ENCODE measurements around the gene MUC4. TPM values are rescaled to one million over a fixed set of nuclear protein-coding genes. Genes with fewer than 3 reads are reported as not detected.

The MUC4 gene
- total and polyA plus RNA-seq, 4 donors = 0.59 to 6.3 (median 2.0) TPM

GRCh38 chr3:195853996-195854395 is 42.3 kb upstream of the MUC4 start:
- no peak for DNase-seq (ENCODE audit: low read depth in 4 of 6, low spot score in 6 of 6)
- WGBS (ENCODE audit: insufficient coverage) = 64% methylated on average over 12 of the region's 14 CpGs
- Histone ChIP-seq H3K4me3 (ENCODE audit: low read depth, low read length) (no peak overlapping the region), H3K9me3 (ENCODE audit: control insufficient read depth, insufficient read depth, low read length) (no peaks in the 10 kb centered on the region), H3K36me3 (ENCODE audit: control insufficient read depth, insufficient read depth, low read length) (peaks cover 3% of the 10 kb centered on the region), H3K27me3 (ENCODE audit: control insufficient read depth, insufficient read depth, low read length) (no peaks in the 10 kb centered on the region), H3K27ac (ENCODE audit: low read depth, low read length) (no peak overlapping the region), H3K4me1 (ENCODE audit: control insufficient read depth, insufficient read depth, low read length) (peaks cover 9% of the 10 kb centered on the region)

GRCh38 chr3:195853036-195853435 is 41.3 kb upstream of the MUC4 start:
- H3K27me3 ChIP-seq (ENCODE audit: control insufficient read depth, insufficient read depth, low read length) = no peaks in the 10 kb centered on the region
- H3K27ac ChIP-seq (ENCODE audit: low read depth, low read length) = no peak overlapping the region
- peaks cover 3% of the 10 kb centered on the region for H3K36me3 ChIP-seq (ENCODE audit: control insufficient read depth, insufficient read depth, low read length)
- no peaks in the 10 kb centered on the region for H3K9me3 ChIP-seq (ENCODE audit: control insufficient read depth, insufficient read depth, low read length)
- H3K4me1 ChIP-seq (ENCODE audit: control insufficient read depth, insufficient read depth, low read length) = peaks cover 8% of the 10 kb centered on the region
- no peak for DNase-seq (ENCODE audit: low read depth in 4 of 6, low spot score in 6 of 6)
- WGBS (ENCODE audit: insufficient coverage) = 92% methylated on average over 20 of the region's 20 CpGs
- H3K4me3 ChIP-seq (ENCODE audit: low read depth, low read length) = no peak overlapping the region

DNA sequence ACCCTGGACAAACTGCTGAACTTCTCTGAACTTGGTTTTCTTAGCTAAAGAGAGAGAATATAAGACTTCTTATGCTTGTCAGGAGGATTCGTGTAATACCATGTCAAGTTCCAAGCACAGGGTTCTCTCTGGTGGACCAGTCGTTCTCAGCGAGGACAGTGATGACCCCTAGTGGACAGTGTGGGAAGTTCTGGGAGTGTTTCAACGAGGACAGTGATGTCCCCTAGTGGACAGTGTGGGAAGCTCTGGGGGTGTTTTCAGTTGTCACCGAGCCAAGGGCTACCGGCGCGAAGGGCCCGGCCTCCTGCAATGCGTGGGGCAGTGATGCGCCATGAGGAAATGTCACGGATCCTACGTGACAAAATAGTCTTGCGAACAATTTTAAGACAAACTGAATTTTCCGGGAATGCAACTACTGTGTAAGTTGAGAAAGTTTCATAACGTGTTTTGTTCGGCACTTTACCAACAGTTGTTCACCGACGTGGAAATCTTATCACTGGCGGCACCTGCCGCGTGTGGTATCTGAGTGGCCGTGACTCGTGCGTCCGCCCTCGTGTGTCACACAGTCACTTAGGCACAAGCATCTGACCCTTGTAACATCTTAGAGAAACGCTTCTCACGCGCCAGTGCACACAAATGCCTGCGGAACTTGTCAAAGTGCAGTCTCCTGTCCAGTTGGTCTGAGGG is 39.3 kb upstream of the MUC4 start:
- Histone ChIP-seq H3K36me3 (ENCODE audit: control insufficient read depth, insufficient read depth, low read length) (peaks cover 3% of the 10 kb centered on the region), H3K4me3 (ENCODE audit: low read depth, low read length) (no peak overlapping the region)

GRCh38 chr3:195849322-195850074 is 37.8 kb upstream of the MUC4 start:
- H3K27ac ChIP-seq (ENCODE audit: low read depth, low read length) = no peak overlapping the region
- no peak overlapping the region for H3K4me3 ChIP-seq (ENCODE audit: low read depth, low read length)
- H3K36me3 ChIP-seq (ENCODE audit: control insufficient read depth, insufficient read depth, low read length) = peaks cover 3% of the 10 kb centered on the region
- no peaks in the 10 kb centered on the region for H3K9me3 ChIP-seq (ENCODE audit: control insufficient read depth, insufficient read depth, low read length)
- DNase-seq (ENCODE audit: low read depth in 4 of 6, low spot score in 6 of 6) = no peak
- H3K4me1 ChIP-seq (ENCODE audit: control insufficient read depth, insufficient read depth, low read length) = peaks cover 8% of the 10 kb centered on the region
- H3K27me3 ChIP-seq (ENCODE audit: control insufficient read depth, insufficient read depth, low read length) = no peaks in the 10 kb centered on the region
- WGBS (ENCODE audit: insufficient coverage) = 82% methylated on average over 48 of the region's 53 CpGs

More for the DNA sequence above, 39.3 kb upstream of the MUC4 start:
- no peak overlapping the region for H3K27ac ChIP-seq (ENCODE audit: low read depth, low read length)
- H3K9me3 ChIP-seq (ENCODE audit: control insufficient read depth, insufficient read depth, low read length) = no peaks in the 10 kb centered on the region
- H3K4me1 ChIP-seq (ENCODE audit: control insufficient read depth, insufficient read depth, low read length) = peaks cover 8% of the 10 kb centered on the region
- no peaks in the 10 kb centered on the region for H3K27me3 ChIP-seq (ENCODE audit: control insufficient read depth, insufficient read depth, low read length)
- peak; percentile 65 to 95 (median 80) for DNase-seq (ENCODE audit: low read depth in 4 of 6, low spot score in 6 of 6)
- WGBS (ENCODE audit: insufficient coverage) = 36% methylated on average over 31 of the region's 31 CpGs

- Histone ChIP-seq H3K9me3 (ENCODE audit: control insufficient read depth, insufficient read depth, low read length) (no peaks in the 10 kb centered on the region), H3K27ac (ENCODE audit: low read depth, low read length) (no peak overlapping the region), H3K4me3 (ENCODE audit: low read depth, low read length) (no peak overlapping the region), H3K4me1 (ENCODE audit: control insufficient read depth, insufficient read depth, low read length) (peaks cover 8% of the 10 kb centered on the region), H3K27me3 (ENCODE audit: control insufficient read depth, insufficient read depth, low read length) (no peaks in the 10 kb centered on the region), H3K36me3 (ENCODE audit: control insufficient read depth, insufficient read depth, low read length) (peaks cover 3% of the 10 kb centered on the region)
- 91% methylated on average over 19 of the region's 24 CpGs for WGBS (ENCODE audit: insufficient coverage)
- no peak for DNase-seq (ENCODE audit: low read depth in 4 of 6, low spot score in 6 of 6)
Observed at GRCh38 chr3:195847055-195847950, 35.6 kb upstream of the MUC4 start.

GRCh38 chr3:195845483-195845882 is 33.8 kb upstream of the MUC4 start:
- Histone ChIP-seq H3K9me3 (ENCODE audit: control insufficient read depth, insufficient read depth, low read length) (no peaks in the 10 kb centered on the region), H3K4me1 (ENCODE audit: control insufficient read depth, insufficient read depth, low read length) (peaks cover 3% of the 10 kb centered on the region), H3K27ac (ENCODE audit: low read depth, low read length) (no peak overlapping the region), H3K4me3 (ENCODE audit: low read depth, low read length) (no peak overlapping the region), H3K36me3 (ENCODE audit: control insufficient read depth, insufficient read depth, low read length) (peaks cover 3% of the 10 kb centered on the region), H3K27me3 (ENCODE audit: control insufficient read depth, insufficient read depth, low read length) (no peaks in the 10 kb centered on the region)
- DNase-seq (ENCODE audit: low read depth in 4 of 6, low spot score in 6 of 6) = no peak
- WGBS (ENCODE audit: insufficient coverage) = 87% methylated on average over 3 of the region's 6 CpGs

- H3K4me1 ChIP-seq (ENCODE audit: control insufficient read depth, insufficient read depth, low read length) = peaks cover 5% of the 10 kb centered on the region
- H3K9me3 ChIP-seq (ENCODE audit: control insufficient read depth, insufficient read depth, low read length) = no peaks in the 10 kb centered on the region
- H3K27ac ChIP-seq (ENCODE audit: low read depth, low read length) = no peak overlapping the region
- H3K36me3 ChIP-seq (ENCODE audit: control insufficient read depth, insufficient read depth, low read length) = peaks cover 3% of the 10 kb centered on the region
- H3K27me3 ChIP-seq (ENCODE audit: control insufficient read depth, insufficient read depth, low read length) = no peaks in the 10 kb centered on the region
- WGBS (ENCODE audit: insufficient coverage) = 100% methylated on average over 2 of the region's 7 CpGs
- DNase-seq (ENCODE audit: low read depth in 4 of 6, low spot score in 6 of 6) = no peak
- no peak overlapping the region for H3K4me3 ChIP-seq (ENCODE audit: low read depth, low read length)
Observed at GRCh38 chr3:195844671-195845218, 33.0 kb upstream of the MUC4 start.

GRCh38 chr3:195839260-195840010 is 27.7 kb upstream of the MUC4 start:
- H3K36me3 ChIP-seq (ENCODE audit: control insufficient read depth, insufficient read depth, low read length) = no peaks in the 10 kb centered on the region
- H3K27me3 ChIP-seq (ENCODE audit: control insufficient read depth, insufficient read depth, low read length) = no peaks in the 10 kb centered on the region
- WGBS (ENCODE audit: insufficient coverage) = 32% methylated on average over 15 of the region's 19 CpGs
- H3K27ac ChIP-seq (ENCODE audit: low read depth, low read length) = no peak overlapping the region
- H3K4me1 ChIP-seq (ENCODE audit: control insufficient read depth, insufficient read depth, low read length) = peaks cover 8% of the 10 kb centered on the region
- no peaks in the 10 kb centered on the region for H3K9me3 ChIP-seq (ENCODE audit: control insufficient read depth, insufficient read depth, low read length)
- no peak overlapping the region for H3K4me3 ChIP-seq (ENCODE audit: low read depth, low read length)
- peak in 1 of 6 donors; percentile 31 for DNase-seq (ENCODE audit: low read depth in 4 of 6, low spot score in 6 of 6)

- no peak for DNase-seq (ENCODE audit: low read depth in 4 of 6, low spot score in 6 of 6)
- Histone ChIP-seq H3K27ac (ENCODE audit: low read depth, low read length) (no peak overlapping the region), H3K4me3 (ENCODE audit: low read depth, low read length) (no peak overlapping the region), H3K9me3 (ENCODE audit: control insufficient read depth, insufficient read depth, low read length) (no peaks in the 10 kb centered on the region), H3K4me1 (ENCODE audit: control insufficient read depth, insufficient read depth, low read length) (peaks cover 8% of the 10 kb centered on the region), H3K27me3 (ENCODE audit: control insufficient read depth, insufficient read depth, low read length) (no peaks in the 10 kb centered on the region), H3K36me3 (ENCODE audit: control insufficient read depth, insufficient read depth, low read length) (no peaks in the 10 kb centered on the region)
- WGBS (ENCODE audit: insufficient coverage) = 81% methylated on average over 3 of the region's 5 CpGs
Observed at GRCh38 chr3:195838714-195839113, 27.0 kb upstream of the MUC4 start.

Data from spinal cord (tissue), 10 donors.